COLO829 (cell line): ENCODE results near the gene STBD1.
"Not testable (repeated sequence)": the region's sequence is repeated elsewhere in the genome, so short reads cannot be mapped to it uniquely, and the experiment has no call there.

Experiments used
- DNase-seq: peaks from one replicate; pipeline ENCODE4 v3.0.0; 2012; ENCODE audit warnings: low spot score

STBD1 gene

DNA sequence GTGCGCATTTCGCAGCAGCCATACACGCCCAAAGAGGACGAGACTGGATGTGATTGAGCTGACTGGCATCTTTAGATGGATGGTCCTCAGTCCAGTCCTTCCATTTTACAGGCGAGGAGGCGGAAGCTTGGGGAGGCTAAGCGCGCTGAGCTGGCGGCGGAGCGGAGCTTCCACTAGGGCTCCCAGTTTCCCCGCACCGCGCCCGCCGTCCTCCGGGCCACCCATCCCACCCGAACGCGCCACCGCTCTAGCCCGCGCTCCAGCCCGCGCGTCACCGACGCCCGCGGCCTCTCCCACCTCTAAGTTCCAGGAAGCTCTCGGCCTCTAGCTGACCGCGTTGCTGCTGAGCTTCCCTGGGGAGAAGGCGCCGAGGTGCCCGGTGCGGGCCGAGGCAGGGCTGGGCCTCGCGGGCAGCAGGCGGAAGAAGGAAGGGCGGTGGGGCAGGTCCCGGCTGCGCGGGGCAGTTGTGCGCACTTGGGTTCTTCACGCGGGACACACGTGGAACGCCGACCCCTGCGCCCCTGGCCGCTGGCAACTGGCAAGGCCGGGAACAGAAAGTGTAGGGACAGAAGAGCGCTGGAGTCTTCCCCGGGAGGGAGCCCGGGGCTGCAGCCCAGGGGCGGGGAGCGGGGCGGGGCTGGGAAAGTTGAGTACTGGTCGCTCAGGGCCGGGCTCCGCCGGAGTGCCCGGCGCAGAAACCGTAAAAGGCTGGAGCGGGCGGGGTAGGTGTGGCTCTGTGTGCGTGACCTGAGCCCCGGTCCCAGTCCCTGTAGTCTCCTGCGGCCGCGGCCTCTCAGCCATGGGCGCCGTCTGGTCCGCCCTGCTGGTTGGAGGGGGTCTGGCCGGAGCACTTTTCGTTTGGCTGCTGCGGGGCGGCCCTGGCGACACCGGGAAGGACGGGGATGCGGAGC is at the start of gene STBD1:
Gene STBD1 (plus strand): TSS at position 763 of the 911 bp plus-strand sequence. CDS start 37 bp downstream, at position 800.
- peak; percentile 30 for DNase-seq

DNA sequence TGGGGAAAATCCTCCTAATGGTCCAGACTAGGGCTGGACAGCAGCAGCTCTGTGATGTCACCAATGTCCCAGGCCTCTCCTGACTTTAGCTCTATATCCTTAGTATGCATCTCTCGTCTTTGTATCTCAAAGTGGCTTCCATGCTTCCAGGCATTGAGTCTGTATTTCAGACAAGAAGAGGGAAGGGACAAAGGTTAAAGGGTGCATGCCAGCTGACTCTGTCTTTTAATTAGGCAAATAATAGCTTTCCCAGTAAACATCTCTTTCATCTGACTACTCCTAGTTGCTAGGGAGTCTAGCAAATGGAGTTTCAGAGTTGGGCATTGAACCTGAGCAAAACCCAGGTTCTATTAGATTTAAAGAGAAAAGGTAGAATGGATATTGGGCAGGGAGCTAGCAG is 49.6 kb upstream of the STBD1 start:
- DNase-seq: no peak

GRCh38 chr4:76257824-76258223 is 48.7 kb upstream of the STBD1 start:
- peak; percentile 38 for DNase-seq

DNA sequence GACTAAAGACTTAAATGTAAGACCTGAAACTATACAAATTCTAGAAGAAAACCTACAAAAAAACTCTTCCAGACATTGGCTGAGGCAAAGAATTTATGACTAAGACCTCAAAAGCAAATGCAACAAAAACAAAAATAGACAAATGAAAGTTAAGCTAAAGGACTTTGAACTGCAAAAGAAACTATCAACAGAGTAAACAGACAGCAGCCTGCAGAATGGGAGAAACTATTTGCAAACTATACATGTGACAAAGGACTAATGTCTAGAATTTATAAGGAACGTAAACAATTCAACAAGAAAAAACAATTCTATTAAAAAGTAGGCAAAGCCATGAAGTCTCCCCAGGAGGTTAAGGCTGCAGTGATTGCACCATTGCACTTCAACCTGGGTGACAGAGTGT is 46.0 kb upstream of the STBD1 start:
- no peak for DNase-seq

- no peak for DNase-seq
These were observed 40.8 kb upstream of the STBD1 start for GRCh38 chr4:76265631-76266218.

DNA sequence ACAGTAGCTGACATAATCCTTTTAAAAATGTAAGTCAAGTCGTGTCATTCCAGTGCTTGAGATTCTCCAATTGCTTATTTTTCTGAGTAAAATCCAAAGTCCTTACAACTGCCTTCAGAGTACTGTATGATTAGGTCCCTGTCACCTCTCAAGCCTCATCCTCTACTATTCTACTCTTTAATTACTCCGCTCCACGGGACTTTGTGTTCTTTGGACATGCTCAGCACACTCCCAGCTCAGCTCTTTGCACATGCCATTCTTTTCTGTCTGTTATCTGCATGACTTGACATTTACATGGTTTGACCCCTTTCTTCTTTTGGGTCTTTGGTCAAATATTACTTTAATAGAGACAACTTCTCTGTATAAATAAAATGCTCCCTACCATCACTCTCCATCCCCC is 39.9 kb upstream of the STBD1 start:
- no peak for DNase-seq

DNA sequence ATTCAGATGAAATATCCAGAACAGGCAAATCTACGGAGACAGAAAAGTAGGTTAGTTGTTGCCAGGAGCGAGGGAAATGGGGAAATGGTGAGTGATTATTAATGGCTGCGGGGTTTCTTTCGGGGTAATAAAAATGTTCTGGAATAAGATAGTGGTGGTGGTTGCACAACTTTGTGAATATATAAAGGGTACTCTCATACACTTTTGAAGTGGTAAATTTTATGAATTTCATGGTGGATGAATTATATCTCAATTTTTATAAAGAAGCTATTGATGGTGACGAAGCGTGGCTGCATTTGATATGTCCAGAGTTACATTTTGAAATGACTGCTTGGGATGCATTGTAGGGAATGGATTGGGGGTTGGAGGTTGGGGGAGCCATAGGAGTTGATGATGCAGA is 38.7 kb upstream of the STBD1 start:
- DNase-seq: no peak

DNA sequence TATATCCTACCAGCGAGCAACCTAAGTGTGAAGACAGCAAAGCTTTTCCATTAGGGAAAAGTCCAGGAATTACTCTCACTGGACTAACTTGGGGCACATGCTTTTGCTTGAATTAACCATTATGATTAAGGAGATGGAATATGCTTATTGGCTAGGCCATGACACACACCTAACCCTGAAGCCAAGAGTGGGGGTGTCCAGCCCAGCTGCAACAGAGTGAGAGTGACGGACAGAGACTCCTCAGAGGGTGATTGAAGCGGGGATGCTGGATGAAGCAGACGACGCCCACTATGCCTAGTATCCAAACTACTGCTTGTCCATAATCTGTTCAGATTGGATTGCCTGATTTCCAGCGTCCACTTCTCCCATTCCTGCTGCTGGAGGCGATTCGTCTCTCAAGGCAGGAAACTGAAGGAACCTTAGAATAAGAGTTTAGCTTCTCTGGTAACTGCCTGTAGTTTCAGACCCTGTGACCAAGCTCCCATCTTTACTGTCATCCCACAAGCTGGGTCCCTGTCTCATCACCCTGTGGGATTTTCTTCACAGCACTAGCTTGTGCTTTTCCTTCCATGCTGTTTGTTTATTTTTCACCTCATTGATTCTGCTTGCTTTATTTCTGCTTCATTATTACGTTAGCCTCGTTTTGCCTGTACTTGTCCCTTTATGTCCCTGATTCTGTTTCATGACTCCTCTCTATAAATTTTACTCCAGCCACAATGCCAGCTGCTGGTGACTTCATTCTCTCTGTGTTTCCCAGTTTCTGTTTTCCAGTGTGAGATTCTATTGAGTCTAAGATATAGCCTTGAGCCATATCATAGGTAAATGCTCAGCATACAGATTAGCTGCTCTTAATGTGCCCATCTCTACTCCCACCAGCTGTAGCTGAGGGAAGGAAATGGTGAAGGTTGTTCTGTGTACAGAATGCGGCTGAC is 36.0 kb upstream of the STBD1 start:
- DNase-seq: no peak

- DNase-seq: no peak
These were observed 35.3 kb upstream of the STBD1 start for GRCh38 chr4:76271248-76271647.

DNA sequence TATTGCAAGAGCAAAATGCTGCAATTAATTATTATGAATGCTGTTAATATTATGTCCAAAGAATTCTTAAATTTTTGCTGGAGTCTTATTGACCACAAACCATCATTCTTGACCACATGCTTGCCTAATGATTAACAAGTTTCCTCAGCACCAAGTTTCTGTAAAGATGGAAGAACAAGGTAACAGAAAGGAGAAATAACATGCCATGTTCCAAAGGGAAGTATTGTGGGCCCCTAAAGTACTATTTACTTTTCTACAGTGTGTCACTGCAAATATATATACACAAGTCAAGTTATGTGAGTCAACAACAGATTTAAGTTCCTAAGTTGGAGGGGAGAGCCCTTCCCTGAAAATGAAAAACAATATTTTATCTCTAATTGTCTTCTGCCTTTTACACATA is 34.5 kb upstream of the STBD1 start:
- DNase-seq: no peak

- DNase-seq: no peak
These were observed 34.0 kb upstream of the STBD1 start for GRCh38 chr4:76272582-76272981.

DNA sequence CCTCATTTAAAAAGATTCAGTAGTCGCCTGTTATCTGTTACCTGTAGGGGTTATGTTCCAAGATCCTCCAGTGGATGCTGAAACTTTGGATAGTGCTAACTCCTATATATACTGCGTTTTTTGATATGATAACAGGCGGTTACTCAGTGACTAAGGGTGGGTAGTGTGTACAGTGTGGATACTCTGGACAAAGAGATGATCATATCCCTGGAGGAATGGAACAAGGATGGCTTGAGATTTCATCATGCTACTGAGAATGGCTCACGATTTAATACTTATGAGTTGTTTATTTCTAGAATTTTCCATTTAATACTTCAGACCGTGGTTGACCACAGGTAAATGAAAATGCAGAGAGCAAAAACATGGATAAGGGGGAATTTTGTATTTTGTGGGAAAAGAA is 33.5 kb upstream of the STBD1 start:
- no peak for DNase-seq

- DNase-seq: no peak
These were observed 30.9 kb upstream of the STBD1 start for GRCh38 chr4:76275486-76276124.

GRCh38 chr4:76276813-76277212 is 29.7 kb upstream of the STBD1 start:
- DNase-seq: no peak

DNA sequence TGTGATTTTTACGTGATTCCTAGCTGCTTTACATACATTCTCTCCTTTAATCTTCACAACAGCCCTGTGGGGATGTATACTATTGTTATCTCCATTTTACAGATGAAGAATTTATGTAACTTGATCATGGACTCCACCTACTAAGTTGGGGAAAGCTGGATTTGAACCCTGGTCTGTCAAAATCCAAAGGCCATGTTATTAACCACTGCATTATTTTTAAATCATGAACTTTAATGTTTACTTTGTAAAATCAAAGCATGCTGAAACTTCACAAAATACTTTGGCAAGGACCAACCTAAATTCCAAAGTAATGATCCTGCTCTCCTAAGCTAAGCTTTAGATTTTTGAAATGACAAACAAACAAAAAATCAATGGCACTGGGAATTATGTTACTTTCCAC is 28.9 kb upstream of the STBD1 start:
- no peak for DNase-seq

DNA sequence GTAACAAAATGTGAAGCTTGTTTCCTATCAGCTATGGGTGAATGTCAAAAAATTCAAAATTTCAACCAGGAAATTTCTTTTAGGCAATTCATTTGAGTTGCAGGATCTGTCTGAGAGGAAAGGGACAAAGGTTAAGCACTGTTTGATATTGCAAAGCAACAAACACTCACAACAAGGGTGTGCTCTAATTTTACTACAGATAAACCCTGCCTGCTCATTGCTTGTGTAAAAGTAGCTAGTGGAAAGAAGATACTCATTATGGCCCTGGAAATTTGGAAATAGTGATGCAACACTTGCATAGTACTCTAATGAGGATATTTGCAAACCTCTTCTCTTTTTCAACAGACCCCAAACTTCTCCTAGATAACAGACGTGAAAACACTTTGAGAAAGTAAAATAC is 27.9 kb upstream of the STBD1 start:
- DNase-seq: no peak

GRCh38 chr4:76279462-76279861 is 27.1 kb upstream of the STBD1 start:
- DNase-seq: no peak

- no peak for DNase-seq
These were observed 25.8 kb upstream of the STBD1 start for GRCh38 chr4:76280488-76281441.

- DNase-seq: not testable (repeated sequence)
These were observed 24.9 kb upstream of the STBD1 start for GRCh38 chr4:76281594-76281993.

- DNase-seq: no peak
These were observed 23.4 kb upstream of the STBD1 start for GRCh38 chr4:76282941-76283689.
